ENCODE results near the gene TIFAB. TPM values are rescaled to one million over a fixed set of nuclear protein-coding genes. Genes with fewer than 3 reads are reported as not detected.

The TIFAB gene
- total and polyA plus RNA-seq, 2 experiments from 2014 or later: not detected

GRCh38 chr5:135429301-135430134 lies 22.6 kb downstream of the TIFAB start:
- Mint-ChIP-seq H3K27ac (no peak overlapping the region), H3K9me3 (peaks cover 11% of the 10 kb centered on the region; the same call in 2 of the 3 replicates), H3K4me1 (peaks cover 7% of the 10 kb centered on the region), H3K36me3 (ENCODE audit: low read depth) (peaks cover 8% of the 10 kb centered on the region; the same call in 2 of the 3 replicates), H3K27me3 (ENCODE audit: insufficient read depth, low read depth, poor library complexity) (peaks cover 2% of the 10 kb centered on the region), H3K4me3 (no peak overlapping the region)
- Histone ChIP-seq H3K4me1 (ENCODE audit: insufficient read depth) (no peaks in the 10 kb centered on the region), H3K9me2 (ENCODE audit: insufficient read depth) (no peaks in the 10 kb centered on the region), H4K20me1 (replicated peaks; ENCODE audit: insufficient read depth) (no peaks in the 10 kb centered on the region), H2AFZ (no peak overlapping the region), H3K27ac (ENCODE audit: low read depth) (no peak overlapping the region), H3K4me3 (no peak overlapping the region), H3K36me3 (ENCODE audit: insufficient read depth) (no peaks in the 10 kb centered on the region), H3K79me2 (replicated peaks; ENCODE audit: insufficient read depth) (no peaks in the 10 kb centered on the region), H3F3A (replicated peaks; ENCODE audit: low read depth) (no peaks in the 10 kb centered on the region), H3K27me3 (ENCODE audit: insufficient read depth) (no peaks in the 10 kb centered on the region), H3K4me2 (no peak overlapping the region)
- no peak for ATAC-seq
- no peak for DNase-seq (ENCODE audit: low spot score)
- TF ChIP-seq CREB1 (CRISPR knock-in tag; IDR thresholded peaks at IDR 0.05; ENCODE audit: low read depth) (no peak), ZNF462 (CRISPR knock-in tag; IDR thresholded peaks at IDR 0.05) (no peak), NANOG (IDR thresholded peaks at IDR 0.05; ENCODE audit: borderline replicate concordance) (no peak), JUNB (IDR thresholded peaks at IDR 0.05; ENCODE audit: unreplicated experiment) (no peak), EZH2phosphoT487 (IDR thresholded peaks at IDR 0.05; ENCODE audit: unreplicated experiment) (no peak), POLR2AphosphoS5 (IDR thresholded peaks at IDR 0.05; ENCODE audit: low read depth) (no peak), ZNF331 (CRISPR knock-in tag; IDR thresholded peaks at IDR 0.05; ENCODE audit: low read depth) (no peak), ZNF114 (CRISPR knock-in tag; IDR thresholded peaks at IDR 0.05) (no peak), STAT1 (IDR thresholded peaks at IDR 0.05; ENCODE audit: unreplicated experiment) (no peak), ETS1 (IDR thresholded peaks at IDR 0.05) (no peak), EZH2 (IDR thresholded peaks at IDR 0.05; ENCODE audit: low read depth, unreplicated experiment) (no peak), CTCF (conservative IDR thresholded peaks at IDR 0.05; ENCODE audit: low read depth in 2 of 2) (no peak)

All from GM23338 (cell line).